ENCODE measurements around the gene RNF213. TPM values are rescaled to one million over a fixed set of nuclear protein-coding genes. Genes with fewer than 3 reads are reported as not detected.
"Not testable (repeated sequence)": the region's sequence is repeated elsewhere in the genome, so short reads cannot be mapped to it uniquely, and the experiment has no call there.

RNF213 gene
- total RNA-seq, 1 donor from 2014 or later: 228 TPM

DNA sequence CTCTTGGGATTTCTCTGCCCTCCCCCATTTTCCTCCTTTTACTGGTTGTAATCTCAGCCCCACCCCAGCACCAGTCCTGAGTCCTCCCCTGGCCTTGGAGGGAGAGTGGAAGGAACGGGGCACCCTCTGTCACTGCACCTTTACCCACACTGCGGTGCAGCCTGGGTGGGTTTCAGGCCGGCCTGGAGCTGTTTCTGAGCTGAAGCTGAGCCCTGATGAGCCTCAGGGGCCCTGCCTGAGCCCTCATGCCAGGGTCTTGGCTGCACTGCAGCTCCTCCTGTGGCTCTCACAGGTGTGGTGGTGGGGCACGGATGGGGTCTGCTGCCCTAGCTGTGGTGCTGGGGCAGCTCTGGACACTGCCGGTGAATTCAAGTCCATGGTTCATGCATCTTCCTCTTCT lies 34.5 kb downstream of the RNF213 start:
- Mint-ChIP-seq H3K27ac (no peak overlapping the region), H3K4me1 (no peaks in the 10 kb centered on the region), H3K9me3 (no peaks in the 10 kb centered on the region), H3K4me3 (no peak overlapping the region), H3K27me3 (no peaks in the 10 kb centered on the region), H3K36me3 (ENCODE audit: low read depth) (peaks cover 87% of the 10 kb centered on the region)
- POLR2A ChIA-PET: interaction anchor here (1.3 kb wide), 1 partner anchor 31 kb away, joined by 3 read pairs; no protein-coding TSS in a partner anchor
- CTCF ChIA-PET: no interaction called here
- TF ChIP-seq, protein P1, sequence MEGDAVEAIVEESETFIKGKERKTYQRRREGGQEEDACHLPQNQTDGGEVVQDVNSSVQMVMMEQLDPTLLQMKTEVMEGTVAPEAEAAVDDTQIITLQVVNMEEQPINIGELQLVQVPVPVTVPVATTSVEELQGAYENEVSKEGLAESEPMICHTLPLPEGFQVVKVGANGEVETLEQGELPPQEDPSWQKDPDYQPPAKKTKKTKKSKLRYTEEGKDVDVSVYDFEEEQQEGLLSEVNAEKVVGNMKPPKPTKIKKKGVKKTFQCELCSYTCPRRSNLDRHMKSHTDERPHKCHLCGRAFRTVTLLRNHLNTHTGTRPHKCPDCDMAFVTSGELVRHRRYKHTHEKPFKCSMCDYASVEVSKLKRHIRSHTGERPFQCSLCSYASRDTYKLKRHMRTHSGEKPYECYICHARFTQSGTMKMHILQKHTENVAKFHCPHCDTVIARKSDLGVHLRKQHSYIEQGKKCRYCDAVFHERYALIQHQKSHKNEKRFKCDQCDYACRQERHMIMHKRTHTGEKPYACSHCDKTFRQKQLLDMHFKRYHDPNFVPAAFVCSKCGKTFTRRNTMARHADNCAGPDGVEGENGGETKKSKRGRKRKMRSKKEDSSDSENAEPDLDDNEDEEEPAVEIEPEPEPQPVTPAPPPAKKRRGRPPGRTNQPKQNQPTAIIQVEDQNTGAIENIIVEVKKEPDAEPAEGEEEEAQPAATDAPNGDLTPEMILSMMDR (IDR thresholded peaks at IDR 0.05): no peak
- ATAC-seq (ENCODE audit: low read depth): no peak
- intact Hi-C loops (cut with micrococcal nuclease): loop anchor here (10.0 kb wide), 1 partner anchor 100 kb away; no protein-coding TSS in a partner anchor
- DNase-seq: no peak

DNA sequence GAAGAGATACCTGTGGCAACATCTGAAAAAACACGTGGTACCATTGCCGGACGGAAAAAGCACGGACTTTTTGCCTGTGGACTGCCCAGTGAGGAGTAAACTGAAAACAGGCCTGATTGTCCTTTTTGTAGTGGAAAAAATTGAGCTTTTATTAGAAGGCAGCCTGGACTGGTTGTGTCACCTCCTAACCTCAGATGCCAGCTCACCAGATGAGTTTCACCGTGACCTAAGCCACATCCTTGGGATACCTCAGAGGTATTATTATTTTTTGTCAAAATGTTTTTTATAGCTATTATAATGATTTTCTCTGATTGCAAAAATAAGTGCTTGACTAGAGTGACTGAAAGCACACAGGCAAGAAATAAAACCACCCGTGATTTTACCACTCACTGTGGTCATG lies 34.9 kb downstream of the RNF213 start:
- Mint-ChIP-seq H3K27ac (no peak overlapping the region), H3K4me3 (no peak overlapping the region), H3K9me3 (no peaks in the 10 kb centered on the region), H3K27me3 (no peaks in the 10 kb centered on the region), H3K4me1 (no peaks in the 10 kb centered on the region), H3K36me3 (ENCODE audit: low read depth) (peaks cover 87% of the 10 kb centered on the region)
- intact Hi-C loops (cut with micrococcal nuclease): loop anchor here (10.0 kb wide), 1 partner anchor 101 kb away; no protein-coding TSS in a partner anchor
- CTCF ChIA-PET: no interaction called here
- ATAC-seq (ENCODE audit: low read depth): no peak
- no peak for DNase-seq
- POLR2A ChIA-PET: interaction anchor here (0.6 to 1.3 kb wide), 3 partner anchors 32 to 1196 kb away, joined by 3 read pairs; no protein-coding TSS in a partner anchor
- TF ChIP-seq, protein P1 (IDR thresholded peaks at IDR 0.05): no peak

DNA sequence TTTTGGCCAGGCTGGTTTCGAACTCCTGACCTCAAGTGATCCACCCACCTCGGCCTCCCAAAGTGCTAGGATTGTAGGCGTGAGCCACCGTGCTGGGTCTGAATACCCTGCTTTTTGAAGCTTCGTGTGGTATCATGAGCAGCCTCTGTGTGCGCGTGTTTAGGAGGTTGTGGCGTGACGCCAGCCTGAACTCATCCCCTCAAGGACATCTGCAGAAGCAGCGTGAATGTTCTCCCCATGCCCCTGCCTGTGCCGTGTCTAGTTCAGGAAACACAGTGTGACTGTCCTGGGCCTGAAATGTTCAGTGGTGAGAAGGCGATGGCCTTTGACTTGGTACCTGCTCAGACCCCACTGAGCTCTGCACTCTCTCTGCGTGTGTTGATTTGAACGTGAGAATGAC lies 35.6 kb downstream of the RNF213 start:
- TF ChIP-seq, protein P1 (IDR thresholded peaks at IDR 0.05): no peak
- no peak overlapping the region for H3K27ac Mint-ChIP-seq
- POLR2A ChIA-PET: interaction anchor here (0.6 to 1.3 kb wide), 3 partner anchors 32 to 1195 kb away, joined by 3 read pairs; no protein-coding TSS in a partner anchor
- H3K9me3 Mint-ChIP-seq: no peaks in the 10 kb centered on the region
- DNase-seq (no peak), ATAC-seq (ENCODE audit: low read depth) (no peak)
- peaks cover 89% of the 10 kb centered on the region for H3K36me3 Mint-ChIP-seq (ENCODE audit: low read depth)
- intact Hi-C loops (cut with micrococcal nuclease): loop anchor here (10.0 kb wide), 1 partner anchor 101 kb away; no protein-coding TSS in a partner anchor
- CTCF ChIA-PET: no interaction called here
- no peaks in the 10 kb centered on the region for H3K27me3 Mint-ChIP-seq
- H3K4me3 Mint-ChIP-seq: no peak overlapping the region
- H3K4me1 Mint-ChIP-seq: no peaks in the 10 kb centered on the region

DNA sequence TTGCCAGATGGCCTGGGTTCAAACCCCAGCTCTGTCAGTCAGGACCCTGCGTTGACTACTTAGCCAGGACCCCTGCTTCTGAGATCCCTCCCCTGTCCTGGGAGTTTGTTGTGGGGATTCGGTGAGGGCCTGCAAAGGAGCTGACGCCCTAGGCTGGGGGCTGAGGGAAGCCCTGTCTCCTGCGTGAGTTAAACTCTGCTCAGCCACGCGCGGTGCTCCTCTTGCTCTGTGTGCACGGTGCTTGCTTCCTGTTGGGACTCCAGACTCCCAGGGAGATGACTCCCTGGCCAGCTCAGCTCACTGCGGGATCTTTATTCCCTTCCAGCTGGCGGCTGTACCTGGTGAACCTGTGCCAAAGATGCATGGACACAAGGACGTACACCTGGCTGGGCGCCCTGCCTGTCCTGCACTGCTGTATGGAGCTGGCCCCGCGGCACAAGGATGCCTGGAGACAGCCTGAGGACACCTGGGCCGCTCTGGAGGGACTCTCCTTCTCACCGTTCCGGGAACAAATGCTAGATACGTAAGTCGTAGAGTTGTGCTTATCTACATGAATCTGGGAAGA lies 37.4 kb downstream of the RNF213 start:
- intact Hi-C loops (cut with micrococcal nuclease): loop anchor here (10.0 kb wide), 1 partner anchor 103 kb away; no protein-coding TSS in a partner anchor
- CTCF ChIA-PET: no interaction called here
- POLR2A ChIA-PET: no interaction called here
- ATAC-seq (ENCODE audit: low read depth) (no peak), DNase-seq (no peak)
- no peak overlapping the region for H3K27ac Mint-ChIP-seq
- TF ChIP-seq, protein P1 (IDR thresholded peaks at IDR 0.05): no peak
- no peaks in the 10 kb centered on the region for H3K4me1 Mint-ChIP-seq
- H3K27me3 Mint-ChIP-seq: no peaks in the 10 kb centered on the region
- peaks cover 4% of the 10 kb centered on the region for H3K9me3 Mint-ChIP-seq
- H3K36me3 Mint-ChIP-seq (ENCODE audit: low read depth): peaks cover 89% of the 10 kb centered on the region
- H3K4me3 Mint-ChIP-seq: no peak overlapping the region

DNA sequence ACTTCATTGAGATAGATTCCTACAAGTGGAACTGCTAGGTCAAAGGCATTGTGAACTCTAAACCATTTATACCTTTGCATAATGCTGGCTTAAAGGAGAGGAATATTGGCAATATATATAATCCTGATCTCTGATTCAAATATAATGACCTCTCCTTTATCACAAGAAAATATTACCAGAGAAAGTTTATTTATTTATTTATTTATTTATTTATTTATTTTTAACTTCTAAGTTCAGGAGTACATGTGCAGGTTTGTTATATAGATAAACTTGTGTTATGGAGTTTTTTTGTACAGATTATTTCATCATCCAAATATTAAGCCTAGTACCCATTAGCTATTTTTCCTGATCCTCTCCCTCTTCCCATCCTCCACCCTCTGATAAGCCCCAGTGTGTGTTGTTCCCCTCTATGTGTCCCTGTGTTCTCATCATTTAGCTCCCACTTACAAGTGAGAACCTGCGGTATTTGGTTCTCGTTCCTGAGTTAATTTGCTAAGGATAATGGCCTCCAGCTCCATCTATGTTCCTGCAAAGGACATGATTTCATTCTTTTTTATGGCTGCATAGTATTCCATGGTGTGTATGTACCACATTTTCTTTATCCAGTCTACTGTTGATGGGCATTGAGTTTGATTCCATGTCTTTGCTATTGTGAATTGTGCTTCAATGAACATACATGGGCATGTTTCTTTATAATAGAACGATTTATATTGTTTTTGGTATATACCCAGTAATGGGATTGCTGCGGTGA lies 38.9 kb downstream of the RNF213 start:
- H3K9me3 Mint-ChIP-seq; H3K4me1 Mint-ChIP-seq; ATAC-seq (ENCODE audit: low read depth); H3K27ac Mint-ChIP-seq; DNase-seq; CTCF ChIA-PET; POLR2A ChIA-PET; H3K4me3 Mint-ChIP-seq; H3K27me3 Mint-ChIP-seq: not testable (repeated sequence)
- intact Hi-C loops (cut with micrococcal nuclease): loop anchor here (10.0 kb wide), 1 partner anchor 105 kb away; no protein-coding TSS in a partner anchor
- H3K36me3 Mint-ChIP-seq (ENCODE audit: low read depth): peaks cover 92% of the 10 kb centered on the region

DNA sequence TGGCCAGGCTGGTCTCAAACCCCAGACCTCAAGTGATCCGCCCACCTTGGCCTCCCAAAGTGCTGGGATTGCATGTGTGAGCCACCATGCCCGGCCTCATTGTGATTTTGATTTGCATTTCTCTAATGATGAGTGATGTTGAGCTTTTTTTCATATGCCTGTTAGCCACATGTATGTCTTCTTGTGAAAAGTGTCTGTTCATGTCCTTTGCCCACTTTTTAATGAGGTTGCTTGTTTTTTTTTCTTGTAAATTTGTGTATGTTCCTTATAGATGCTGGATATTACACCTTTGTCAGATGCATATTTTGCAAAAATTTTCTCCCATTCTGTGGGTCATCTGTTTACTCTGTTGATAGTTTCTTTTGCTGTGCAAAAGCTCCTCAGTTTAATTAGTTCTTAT lies 40.1 kb downstream of the RNF213 start:
- H3K27me3 Mint-ChIP-seq; DNase-seq; H3K9me3 Mint-ChIP-seq; H3K4me3 Mint-ChIP-seq; intact Hi-C loops (cut with micrococcal nuclease); H3K4me1 Mint-ChIP-seq; POLR2A ChIA-PET; ATAC-seq (ENCODE audit: low read depth); CTCF ChIA-PET; H3K27ac Mint-ChIP-seq: not testable (repeated sequence)
- H3K36me3 Mint-ChIP-seq (ENCODE audit: low read depth): peaks cover 92% of the 10 kb centered on the region

Data from activated B cell treated with CpG ODN at 0.5 μM for 24 hours (primary cell).